Cerebellar nuclear complex (tissue), 1 donor: ENCODE data around the gene CCNL1.

Source experiments
- DNase-seq, 2 experiments: peaks; one replicate each; lab custom pipeline; 2025; lab: John Stamatoyannopoulos, UW

Gene CCNL1

DNA sequence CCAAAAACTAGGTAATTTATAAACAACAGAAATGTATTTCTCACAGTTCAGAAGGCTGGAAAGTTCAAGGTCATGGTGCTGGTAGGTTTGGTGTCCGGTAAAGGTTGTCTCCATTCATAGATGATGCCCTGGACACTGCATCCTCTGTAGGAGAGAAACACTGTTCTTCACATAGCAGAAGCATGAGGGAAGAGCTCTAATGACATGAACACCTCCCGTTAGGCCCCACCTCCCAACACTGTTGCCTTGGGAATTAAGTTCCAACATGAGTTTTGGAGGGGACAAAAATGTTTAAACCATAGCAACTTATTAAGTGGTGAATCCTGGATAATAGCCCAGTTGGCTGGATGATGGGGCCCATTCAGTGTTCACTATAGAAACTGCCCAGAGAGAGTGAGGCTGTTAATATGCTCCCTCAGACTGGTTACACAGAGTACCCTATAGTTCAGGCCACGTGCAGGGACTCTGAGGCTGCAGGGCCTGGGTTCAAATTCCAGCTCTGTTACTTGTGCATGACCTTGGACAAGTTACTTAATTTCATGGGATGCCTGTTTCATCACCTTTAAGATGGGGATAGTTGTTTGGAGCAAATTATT, 37.0 kb downstream of the CCNL1 start:
- DNase-seq = no peak

DNA sequence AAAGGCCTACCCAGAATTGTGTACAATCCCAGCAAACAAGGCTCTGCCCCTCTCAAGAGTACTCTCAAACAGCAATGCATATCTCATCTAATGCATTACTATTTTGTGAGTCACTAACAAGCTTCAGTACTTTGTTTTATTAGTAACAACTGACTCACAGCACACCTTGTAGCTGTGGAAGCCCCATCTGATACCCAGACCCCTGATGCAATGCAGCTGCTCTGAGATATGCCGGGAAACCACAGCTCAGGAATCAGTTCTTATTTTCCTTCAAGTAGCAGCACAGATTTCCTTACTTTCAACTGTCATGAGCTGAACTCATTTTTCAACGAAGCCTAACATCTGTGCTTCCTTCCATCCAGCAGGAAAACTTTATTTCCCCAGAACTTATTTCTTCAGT, 37.8 kb downstream of the CCNL1 start:
- DNase-seq = no peak

DNA sequence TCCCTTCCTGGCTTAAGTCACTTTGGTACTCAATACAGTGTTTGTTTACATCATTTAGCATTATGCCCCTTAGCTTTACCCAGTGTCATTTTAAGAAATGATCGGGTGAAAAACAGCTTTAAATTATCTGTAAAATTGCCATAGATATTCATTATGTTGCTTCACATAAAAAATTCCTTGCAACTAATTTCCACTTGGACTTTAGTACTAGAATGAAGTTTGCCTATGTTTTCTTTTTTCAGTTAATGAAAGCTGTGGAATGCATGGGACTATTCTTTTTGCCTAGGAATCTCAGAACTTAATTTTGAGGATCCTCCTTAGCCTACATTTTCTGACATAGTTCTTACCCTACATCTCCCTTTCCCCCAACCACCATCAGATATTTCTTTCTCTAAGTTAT, 38.4 kb downstream of the CCNL1 start:
- no peak for DNase-seq

DNA sequence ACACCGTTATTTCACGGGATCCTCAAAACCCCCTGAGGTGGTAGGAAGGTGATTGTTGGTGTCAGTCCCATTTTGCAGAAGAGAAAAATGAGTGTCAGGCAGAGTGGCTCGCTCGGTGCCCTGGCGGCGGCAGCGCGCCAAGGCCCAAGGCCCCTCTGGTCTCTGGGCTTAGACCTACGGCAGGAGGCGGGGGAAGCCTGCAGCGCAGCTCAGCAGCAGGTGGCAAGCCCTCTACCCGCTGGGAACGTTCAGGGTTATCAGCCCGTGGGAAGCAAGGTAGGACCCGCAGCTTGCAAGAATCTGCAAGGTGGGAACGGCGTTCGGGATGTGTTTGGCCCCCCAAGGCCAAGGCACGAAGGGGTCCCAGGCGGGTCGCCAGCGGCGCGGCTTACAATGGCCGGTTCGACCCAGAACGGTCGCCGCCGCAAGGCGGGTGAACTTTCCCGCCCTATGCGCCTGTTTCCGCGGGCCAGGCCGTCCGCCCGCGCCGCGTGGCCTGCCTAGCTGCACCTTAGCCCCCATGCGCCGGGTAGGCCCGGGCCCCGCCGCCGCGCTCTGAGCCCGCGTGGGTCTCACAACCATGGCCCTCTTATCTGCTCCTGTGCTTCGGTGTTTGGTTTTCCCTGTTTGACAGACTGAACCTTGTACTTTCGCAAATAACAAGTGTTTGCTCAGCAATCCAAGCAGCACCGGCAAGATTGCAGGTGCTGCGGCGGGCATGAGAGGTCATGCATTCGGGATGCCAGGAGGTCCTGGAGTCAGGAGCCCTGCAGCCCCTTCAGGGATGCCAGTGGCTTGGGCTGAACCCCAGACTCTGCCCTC, 39.7 kb downstream of the CCNL1 start:
- DNase-seq = no peak

DNA sequence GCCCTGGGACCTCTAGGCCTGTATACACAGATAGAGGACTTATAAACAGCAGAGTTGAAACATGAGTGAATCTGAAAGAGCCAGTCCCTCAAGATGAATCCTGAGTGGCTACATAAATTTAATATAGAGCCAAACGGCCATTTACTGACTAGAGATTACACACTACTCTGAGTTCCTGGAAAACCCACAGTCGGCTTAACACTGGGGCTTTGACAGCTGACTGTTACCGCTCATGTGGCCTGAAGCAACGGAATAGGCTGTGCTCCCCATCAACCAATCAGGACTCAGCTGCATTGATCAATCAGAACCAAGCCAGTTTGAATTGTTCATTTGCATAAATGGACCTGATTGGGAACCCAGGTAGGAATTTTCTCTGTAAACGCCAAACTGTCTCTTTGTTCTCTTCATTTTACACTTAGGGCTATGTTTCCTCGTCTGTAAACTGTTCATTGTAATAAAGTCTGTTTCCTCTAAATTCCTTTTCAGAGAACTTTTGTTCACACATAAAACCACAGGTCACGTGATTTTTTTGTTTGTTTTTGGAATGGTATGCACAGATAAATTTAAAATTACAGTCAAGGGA, 40.5 kb downstream of the CCNL1 start:
- DNase-seq = no peak

DNA sequence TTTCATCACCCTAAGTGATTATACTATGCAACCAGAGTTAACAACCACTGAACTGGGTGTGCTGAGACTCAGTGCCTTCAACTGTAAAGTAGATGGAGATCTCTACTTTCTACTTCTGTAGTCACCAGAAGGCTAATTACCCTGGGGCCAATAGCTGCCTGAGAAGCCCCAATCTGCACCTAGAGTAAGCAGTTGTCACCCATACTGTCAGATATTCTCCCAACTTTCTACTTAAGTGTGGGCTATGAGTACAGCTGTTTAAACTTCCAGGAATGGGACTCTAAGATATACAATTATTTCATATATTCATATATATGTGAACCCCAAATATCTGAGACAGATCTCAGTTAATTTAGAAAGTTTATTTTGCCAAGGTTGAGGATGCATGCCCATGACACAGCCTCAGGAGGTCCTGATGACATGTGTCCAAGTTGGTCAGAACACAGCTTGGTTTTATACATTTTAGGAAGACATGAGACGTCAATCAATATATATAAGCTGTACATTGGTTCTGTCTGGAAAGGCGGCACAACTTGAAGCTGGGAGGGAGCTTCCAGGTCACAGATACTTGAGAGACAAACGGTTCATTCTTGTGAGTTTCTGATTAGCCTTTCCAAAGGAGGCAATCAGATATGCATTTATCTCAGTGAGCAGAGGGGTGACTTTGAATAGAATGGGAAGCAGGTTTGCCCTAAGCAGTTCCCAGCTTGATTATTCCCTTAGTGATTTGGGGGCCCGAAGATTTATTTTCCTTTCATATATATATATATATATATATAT, 41.9 kb downstream of the CCNL1 start:
- DNase-seq = no peak

DNA sequence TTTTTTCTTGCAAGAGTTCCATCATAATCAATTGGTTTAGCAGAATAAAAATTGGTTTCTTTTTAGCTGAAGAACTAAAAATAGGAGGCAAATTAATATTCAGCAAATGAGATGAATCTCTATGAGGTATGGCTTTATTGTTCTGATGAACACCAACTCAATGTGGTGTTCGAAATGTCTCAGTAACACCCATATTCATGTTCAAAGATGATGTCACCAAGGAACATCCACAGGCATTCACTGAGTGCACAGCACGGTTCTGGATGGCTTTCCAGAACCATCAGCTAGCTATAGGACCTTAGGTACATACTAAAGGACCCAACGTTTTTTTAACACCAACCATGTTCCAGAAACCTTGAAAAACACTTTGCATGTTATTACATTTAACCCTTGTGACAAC, 42.7 kb downstream of the CCNL1 start:
- DNase-seq = no peak

DNA sequence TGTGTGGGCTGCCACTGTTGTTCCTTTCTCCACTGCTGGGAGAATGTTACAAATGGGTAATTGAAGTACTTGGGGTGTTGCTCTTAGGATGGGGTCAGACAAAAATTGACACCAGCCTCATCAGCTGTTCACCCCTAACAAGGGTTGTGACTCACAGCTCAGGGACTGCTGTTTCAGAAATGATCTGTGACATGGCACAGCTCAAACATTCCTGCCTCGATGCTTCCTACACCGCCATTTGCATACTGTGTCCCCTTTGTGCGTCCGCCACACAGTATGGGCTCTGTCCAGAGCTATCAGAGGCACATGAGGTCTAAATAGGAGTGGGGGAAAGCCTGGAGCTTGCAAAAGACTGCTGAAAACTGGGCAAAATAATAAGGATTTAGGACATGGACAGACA, 43.9 kb downstream of the CCNL1 start:
- no peak for DNase-seq

DNA sequence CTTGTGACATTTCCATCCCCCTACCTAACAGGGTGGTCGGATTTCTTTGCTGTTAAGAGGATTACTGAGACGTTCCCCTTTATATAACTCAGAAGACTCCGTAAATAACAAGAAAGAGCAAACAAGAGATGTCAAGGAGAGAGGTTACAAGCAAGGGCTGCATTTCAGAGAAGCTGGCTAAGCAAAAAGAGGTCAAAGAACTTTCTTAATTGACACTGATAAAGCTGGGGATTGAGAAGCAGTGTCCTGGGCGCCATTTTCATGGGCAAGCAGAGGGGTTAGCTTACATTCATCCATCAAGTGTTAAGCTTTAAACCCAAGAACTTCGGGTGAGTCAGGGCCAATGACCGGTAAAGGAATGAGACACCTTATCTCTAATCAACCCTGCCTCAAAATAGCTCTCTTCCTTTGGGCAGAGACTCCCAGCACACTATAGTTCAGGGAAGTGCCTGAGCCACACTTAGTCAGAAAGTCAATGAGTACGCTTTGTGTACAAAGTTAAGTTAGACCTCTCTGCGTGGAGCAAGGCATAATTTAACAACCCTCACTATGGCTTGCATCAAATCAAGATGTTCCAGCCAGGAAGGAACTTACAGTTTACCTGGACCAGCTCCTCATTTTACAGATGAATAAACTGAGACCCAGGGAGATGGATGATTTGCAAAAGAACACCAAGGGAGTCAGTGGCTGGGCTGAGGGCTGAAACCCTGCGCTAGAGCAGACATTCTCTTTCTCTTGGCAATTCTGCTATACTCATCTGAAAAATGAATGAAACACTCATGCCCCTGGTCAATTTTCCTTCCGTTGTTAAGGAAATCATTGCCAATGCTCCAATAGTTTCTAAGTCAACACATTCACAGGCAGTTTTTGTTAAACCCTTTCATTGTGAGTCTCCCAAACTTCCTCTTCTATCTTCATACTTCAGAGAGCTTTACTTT, 44.6 kb downstream of the CCNL1 start:
- DNase-seq = no peak

DNA sequence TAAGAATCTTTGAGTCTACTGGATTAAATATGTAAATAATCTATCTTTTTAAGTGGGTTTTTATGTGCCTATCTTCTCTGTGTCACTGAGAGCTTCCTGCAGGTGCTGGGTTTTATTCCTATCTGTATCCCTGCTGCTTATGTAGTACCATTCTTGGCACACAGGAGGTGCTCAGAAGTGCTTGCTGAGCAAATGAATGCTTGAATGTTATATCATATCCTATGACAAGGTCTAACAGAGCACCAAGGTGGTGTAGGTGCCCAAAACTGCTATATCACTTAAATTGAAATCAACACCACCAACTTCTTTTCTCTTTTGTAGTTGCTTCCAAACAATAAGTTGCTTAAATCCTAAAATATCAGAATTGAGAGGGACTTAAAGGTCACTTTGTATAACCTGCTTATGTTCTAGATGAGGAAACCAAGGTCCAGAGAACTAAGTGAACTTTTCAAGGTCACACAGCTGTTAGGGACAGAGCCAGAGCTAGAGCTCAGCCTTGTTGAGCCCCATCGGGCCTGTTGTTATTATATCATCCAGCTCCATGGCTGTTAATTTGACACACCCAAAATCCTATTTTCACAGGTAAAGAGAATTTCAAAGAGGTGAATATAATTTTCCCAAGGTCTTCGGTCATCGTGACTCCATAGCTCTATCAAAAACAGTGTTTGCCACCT, 46.0 kb downstream of the CCNL1 start:
- DNase-seq = no peak

DNA sequence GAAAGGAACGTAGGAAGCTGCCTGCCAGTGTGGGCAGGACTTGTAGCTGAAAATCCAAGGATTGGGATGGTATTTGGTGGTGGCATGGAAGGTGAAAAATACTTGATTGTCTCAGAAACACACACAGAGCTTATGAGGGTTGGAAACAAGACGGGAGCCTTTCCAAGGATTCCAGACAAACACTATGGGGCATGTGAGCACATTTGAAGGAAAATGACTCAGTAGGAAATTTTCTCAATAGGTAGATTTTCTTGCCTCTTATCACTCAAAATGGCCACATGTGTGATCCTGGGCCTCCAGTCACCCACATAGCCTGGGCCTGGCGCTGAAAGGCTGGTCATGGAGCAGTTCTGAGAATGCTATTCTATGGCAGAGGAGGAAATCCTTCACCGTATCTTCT, 47.4 kb downstream of the CCNL1 start:
- no peak for DNase-seq

DNA sequence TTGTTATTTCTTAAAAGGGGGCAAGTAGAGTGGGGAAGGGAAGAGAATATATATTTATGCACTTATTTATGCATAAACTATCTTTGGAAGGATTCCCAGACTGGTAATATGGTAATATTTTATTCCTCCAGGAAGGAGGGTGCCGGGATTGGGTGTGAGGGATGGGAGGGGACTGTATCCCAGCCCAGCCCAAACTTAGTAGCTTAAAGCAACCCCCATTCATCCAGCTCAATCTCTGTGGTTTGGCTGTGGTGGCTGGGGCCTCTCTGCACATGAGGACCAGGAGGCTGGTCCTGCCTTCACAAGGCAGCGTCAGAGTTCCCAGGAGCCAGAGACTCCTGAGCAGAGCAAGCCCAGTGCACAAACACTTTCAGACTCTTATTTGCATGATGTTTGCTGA, 48.4 kb downstream of the CCNL1 start:
- DNase-seq = no peak

DNA sequence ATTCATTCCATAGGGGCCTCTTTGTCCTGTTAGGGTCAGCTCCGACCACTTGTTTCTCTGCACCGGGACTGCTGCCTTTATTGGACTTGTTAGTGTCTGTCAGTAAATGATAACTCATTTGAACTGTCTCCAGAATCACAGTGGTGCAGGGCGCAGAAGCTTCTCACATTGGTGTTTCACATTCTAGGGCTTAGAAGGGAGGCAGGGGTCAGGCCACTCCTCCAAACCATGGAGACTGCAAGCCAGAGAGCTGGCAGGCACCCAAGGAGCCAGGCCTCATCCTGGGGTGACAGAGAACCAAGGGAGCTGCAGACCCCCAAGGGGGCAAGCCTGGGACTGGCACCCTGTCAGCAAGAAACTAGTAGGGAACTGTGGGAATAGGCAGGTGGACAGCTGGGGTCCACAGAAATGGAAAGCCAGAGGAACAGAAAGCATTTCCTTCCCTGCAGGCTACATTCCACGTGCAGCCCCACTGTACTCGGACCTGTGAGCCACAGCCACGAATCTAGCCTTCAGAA, 49.1 kb downstream of the CCNL1 start:
- DNase-seq = no peak

DNA sequence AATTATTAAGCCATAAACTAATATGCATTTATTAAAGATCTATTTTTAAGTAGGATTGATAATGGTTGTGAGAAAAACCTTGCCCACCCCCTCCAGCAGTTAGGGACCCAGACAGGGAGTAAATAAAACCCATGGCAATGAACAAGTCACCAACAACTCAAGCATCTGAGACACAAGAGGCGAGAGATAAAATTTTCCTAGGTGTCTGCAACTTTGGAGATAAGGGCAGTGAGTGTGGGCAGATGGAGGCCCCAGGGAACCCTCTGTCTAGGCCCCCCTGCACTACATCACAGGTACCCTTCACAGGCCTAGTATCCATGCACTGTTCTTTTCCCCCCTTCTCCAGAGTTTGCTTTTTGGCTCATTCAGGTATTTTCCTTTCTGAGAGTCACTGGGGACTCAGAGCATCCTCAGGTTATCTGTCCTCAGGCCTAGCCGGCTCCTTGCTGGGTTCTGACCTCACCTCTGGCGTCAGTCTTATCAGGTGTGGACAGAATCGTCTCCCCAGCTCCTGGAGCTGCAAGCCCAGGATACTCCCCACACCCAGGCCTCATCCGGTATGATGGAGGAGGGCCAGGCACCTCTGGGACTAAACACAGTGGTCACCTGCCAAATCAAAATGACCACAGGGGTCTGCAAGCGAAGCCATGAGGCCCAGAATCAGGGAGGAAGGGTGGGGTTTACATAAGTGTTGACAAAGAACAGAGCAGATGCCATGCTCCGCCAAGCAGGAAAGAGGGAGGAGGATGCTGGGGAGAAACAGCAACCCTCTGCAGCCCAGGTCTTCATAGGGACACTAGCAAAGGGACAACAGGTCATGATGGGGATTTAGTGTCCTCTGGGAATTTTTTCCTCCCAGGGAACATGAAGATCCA, 50.4 kb downstream of the CCNL1 start:
- DNase-seq = no peak

DNA sequence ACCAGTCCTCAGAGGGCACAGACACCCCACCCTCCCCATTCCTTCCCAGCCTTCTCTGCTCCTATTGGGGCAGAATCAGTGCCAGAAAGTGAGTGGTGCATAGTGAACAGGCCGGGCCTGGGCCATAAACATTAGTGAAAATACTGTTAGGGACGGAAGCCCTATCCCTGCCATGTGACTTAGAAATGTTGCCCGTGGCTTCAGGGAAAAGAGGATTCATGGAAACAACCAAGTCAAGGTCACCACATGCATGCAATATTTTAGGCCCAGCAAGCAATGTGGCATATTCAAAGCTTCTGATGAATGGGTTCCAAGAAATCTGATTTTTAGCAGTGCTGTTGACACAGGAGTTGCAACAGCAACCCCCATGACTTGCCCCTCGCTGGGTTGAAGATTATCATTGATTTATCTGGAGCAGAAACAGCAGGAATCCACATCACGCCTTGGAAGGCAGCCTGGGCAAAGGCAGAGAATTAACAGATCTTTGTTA, 52.3 kb downstream of the CCNL1 start:
- DNase-seq = no peak

DNA sequence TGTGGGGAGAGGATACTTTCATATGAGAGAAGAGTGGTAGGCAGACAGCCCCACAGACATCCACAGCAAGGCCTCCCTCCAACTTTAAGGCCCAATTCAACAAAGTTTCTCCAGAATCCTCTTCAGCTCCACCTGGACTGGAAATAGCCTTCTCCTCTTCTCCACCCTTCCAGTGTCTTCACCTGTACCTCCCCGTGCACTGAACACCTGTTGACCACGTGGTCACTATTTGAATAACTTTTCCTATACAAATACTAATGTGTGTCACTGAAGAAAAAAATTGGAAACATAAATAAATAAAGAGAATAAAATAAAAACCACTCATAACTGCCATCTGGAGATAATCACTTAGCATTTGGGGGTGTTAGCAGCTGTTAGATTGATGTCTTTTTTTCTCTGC, 52.9 kb downstream of the CCNL1 start:
- DNase-seq = no peak

DNA sequence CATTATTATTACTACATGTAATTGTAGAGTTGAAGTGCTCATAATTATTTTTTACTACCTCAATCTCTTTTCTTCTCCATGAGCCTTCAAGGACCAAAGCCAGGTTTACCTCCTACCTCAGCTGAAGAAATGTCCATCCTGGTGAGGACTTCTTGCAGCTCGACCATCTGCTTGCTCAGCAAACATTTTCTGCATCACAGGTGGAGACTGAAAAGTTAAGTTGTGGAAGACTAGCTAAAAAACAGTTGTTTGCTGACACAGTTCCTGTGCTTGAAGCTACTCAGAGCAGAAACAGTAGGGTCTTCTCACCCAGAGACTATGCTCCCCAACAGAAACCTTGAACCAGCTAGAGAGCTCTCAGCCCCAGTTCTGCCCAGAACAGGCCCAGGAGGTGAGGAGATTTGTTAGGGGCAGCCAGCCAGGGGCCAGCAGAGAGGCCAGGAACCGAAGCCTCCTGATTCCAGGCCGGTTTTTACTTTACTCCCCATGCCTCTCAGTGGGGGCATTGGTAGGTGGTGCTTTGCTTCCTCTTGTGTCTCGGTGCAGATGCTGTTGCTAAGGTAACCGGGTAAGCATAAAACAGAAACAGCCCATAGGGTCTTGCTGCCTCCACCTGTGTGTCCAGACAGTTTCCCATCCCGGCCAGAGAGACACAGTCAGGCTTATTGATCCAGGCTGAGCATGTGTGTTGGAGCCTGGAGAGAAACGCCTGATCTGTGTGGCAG, 54.9 kb downstream of the CCNL1 start:
- no peak for DNase-seq

DNA sequence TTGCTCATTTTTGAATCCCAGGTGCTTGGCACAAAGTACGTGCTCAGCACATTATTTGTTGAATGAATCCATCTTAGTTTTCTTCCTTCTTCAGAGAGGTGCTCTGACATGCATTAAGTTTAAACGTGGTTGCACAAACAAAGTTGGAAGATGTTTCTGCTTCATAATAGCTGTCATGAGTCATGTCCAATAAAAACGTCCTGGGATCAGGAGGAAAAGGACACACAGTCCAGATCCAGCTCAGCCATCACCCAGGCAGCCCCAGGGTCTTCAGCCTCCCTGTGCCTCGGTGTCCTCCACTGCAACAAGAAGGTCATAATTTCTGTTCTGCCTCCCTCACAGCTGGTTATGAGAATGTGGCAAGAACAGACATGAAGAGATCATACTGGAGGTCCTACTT, 55.4 kb downstream of the CCNL1 start:
- no peak for DNase-seq

DNA sequence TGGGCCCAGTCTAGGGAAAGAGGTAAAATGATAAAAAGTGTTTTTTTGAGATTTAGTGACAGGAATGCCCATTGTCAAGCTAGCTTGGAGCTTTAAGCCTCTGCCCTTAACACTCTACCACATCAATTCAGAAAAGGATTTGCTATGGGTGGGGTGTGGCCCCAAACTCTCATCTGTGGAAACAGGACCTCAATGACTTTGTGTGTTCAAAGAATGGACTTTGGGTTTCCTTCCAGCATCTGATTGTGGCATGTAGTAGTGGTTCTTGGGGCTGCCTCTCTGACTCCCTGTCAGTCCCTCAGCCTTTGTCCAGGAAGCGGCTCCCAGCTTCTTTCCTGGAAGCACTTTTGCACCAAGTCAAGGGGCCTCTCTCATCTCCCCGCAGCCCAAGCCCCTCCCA, 56.1 kb downstream of the CCNL1 start:
- no peak for DNase-seq
